HG03095 (cell line): Measurements from ENCODE around the gene CA14.
A peak's percentile ranks its signal among the peaks of the same experiment; 100 is the strongest.
"Not testable (repeated sequence)": the region's sequence is repeated elsewhere in the genome, so short reads cannot be mapped to it uniquely, and the experiment has no call there.

ENCODE experiments used
- ATAC-seq: cut with Tn5 transposase; IDR thresholded peaks from one replicate; pipeline ENCODE4 v1.9.1; 2021; ENCODE audit warnings: moderate library complexity; ENCODE audit not compliant: unreplicated experiment

The CA14 gene

DNA sequence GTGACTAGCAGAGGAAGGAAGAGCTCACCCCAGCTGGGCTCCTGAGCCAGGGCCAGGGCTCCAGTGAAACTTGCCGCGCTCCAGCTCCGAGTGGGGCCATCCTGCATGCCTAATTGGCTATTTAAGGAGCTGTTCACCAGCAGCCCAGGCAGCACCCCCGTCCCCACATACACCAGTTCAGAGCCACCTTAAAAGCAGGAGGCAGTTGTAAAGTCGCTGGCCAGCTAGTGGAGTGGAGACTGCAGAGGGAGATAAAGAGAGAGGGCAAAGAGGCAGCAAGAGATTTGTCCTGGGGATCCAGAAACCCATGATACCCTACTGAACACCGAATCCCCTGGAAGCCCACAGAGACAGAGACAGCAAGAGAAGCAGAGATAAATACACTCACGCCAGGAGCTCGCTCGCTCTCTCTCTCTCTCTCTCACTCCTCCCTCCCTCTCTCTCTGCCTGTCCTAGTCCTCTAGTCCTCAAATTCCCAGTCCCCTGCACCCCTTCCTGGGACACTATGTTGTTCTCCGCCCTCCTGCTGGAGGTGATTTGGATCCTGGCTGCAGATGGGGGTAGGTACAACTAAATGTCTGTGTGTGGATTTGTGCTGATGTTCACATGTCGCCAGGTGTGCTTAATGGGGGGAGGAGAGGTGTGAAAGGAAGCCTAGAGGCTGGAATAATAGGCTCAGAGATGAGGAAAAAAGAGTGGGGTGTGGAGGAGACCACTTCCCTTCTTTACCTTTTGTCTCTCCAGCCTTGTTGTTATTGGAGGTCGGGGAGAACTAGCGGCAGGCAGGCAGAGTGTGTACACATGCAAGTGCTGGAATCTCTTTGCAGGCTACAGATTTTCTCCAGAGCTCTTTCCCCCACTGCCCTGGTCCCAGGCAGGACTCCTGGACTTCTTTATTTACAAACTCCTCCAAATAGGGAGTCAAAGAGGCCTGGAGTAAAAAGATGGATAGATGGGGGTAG lies at the start of gene CA14:
TSS of gene CA14 (plus strand) at position 151 of the 962 bp plus-strand sequence. CDS start at position 506, 355 bp downstream.
- ATAC-seq: no peak

DNA sequence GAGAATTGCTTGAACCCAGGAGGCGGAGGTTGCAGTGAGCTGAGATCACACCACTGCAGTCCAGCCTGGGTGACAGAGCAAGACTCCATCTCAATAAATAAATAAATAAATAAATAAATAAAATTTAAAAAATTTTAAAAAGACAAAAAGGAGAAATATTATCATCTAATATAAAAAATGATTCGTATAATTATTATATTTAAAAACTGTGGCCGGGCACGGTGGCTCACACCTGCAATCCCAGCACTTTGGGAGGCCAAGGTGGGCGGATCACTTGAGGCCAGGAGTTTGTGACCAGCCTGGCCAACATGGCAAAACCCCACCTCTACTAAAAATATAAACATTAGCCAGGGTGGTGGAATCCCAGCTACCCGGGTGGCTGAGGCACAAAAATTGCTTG lies 49.1 kb upstream of the CA14 start:
- ATAC-seq: not testable (repeated sequence)

DNA sequence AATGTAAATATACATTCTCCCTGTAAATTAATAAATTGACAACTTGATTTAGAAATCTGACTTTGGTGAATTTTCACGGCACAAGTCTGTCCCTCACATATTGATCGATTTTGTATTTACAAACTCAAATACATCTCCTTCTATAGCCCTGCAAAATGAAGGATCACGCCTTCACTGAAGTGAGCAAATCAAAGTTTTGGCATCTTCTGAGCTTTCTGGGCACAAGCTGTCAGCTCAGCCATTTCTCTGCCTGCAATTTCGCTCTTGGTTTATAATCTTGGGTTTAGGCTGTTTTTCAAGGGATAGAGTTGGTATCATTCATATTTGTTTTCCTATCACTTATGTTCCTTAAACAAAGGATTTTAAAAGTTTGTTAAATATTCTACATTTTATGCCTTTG lies 47.5 kb upstream of the CA14 start:
- no peak for ATAC-seq

DNA sequence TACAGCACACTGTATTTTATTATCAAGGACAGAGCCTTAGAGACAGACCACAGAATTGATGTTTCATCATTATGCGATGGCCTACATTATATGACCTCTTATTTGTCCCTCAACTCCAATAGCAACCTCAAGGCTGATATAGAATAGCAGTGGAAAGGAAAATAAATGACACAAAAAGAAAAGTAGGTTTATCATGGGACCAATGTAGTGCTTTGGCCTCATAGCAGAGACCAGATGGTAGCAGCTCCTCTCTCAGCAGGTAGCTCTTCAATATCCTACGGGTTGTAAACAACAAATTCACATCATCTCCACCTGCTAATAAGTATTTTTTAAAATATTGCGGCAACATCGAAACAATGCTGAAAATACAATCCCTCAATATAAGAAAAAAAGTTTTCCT lies 46.9 kb upstream of the CA14 start:
- ATAC-seq: no peak

DNA sequence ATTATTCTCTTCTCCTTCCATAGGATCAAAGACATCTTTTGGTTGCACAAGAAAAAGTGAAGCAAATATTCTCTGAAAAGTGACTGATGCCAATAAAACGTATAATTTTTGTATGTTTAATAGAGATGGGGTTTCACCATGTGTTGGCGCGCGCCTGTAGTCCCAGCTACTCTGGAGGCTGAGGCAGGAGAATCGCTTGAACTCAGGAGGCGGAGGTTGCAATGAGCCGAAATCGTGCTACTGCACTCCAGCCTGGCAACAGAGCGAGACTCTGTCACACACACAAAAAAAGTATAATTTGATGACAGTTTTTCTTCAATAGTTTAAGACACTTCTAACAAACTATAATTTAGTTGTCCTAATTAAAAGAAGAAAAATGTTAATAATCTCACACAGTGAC lies 45.5 kb upstream of the CA14 start:
- no peak for ATAC-seq

DNA sequence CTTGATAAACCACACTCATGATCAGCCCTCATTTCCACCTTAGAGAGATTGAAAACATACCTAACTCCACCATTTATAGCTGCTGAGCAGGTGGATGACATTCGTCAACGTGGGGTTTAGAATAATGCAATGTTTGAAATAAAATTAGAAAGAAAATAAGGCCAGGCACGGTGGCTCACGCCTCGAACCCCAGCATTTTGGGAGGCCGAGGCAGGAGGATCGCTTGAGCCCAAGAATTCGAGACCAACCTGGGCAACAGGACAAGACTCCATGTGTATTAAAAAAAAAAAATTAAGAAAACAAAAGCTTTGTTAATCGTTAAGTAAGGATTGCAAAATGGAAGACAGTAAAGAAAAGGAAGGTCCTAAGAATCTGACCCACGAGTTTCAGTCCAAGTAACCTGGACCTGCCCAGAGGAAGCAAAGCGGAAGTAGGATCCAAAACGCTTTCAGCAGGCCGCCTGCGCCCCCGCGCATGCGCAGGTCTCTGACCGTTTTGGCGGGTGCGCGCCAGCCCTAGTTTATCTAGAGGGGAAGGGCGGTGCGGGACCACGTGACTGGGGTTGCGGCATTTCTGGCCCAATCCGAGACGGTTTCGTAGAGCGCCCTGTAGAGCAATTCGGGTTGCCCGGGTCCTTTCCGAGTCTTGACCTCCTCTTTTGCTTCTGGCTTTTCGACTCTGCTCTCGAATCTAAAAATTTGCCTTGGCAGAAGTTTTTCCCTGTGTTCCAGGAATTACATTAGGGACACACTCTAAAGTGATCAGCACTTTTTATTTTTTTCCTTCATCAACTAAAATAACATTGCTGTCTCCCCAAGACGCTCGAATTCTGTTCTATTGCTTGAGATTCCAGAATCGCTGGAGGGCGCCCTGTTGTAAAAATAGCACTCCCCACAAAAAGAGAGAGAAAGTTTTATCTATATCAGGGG lies 44.1 kb upstream of the CA14 start:
- peak; percentile 84 for ATAC-seq

DNA sequence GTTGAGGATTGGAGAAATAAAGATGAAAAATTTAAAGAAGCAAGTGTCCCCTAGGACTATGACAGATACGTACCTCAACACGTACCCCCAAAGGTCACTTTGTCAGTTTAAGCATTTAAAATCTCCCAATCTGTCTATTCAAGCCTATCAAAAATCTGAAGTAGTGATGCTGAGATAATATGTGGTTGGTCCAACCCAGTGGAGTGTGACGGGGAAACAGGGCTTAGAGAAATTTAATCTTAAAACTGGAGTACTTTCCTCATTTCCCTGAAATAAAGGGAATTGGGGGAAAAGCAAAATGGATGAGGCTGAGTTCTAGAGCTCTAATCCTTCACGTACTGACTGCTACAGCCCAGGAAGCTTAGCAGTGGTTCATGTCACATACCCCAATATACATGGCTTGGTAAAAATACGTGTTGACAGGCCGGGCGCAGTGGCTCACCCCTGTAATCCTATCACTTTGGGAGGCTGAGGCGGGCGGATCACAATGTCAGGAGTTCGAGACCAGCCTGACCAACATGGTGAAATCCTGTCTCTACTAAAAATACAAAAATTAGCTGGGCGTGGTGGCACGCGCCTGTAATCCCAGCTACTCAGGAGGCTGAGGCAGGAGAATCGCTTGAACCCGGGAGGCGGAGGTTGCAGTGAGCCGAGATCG lies 43.3 kb upstream of the CA14 start:
- ATAC-seq: not testable (repeated sequence)

DNA sequence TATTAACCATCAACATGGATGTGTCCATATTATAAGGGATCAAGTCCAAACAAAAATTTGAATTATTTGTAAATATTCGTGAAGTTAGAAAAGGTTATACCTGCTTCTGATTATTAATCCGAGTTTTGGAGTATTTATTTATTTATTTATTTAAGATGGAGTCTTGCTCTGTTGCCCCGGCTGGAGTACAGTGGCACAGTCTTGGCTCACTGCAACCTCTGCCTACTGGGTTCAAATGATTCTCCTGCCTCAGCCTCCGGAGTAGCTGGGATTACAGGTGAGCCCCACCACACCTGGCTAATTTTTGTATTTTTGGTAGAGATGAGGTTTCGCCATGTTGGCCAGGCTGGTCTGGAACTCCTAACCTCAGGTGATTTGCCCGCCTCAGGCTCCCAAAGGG lies 41.7 kb upstream of the CA14 start:
- ATAC-seq: not testable (repeated sequence)

DNA sequence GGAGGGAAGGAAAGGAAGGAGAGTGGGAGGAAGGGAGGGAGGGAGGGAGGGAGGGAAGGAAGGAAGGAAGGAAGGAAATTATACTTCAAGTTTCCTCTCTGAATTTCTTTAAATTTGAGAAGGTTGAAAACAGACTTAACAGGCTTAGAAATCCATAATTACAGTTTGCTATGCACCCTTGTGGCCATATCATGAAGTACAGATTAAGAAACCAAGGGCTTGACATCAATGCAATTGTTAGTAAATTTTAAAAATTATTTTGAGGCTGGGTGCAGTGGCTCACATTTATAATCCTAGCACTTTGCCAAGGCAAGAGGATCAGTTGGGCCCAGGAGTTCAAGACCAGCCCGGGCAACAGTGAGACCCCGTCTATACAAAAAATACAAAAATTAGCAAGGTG lies 36.0 kb upstream of the CA14 start:
- ATAC-seq: no peak

DNA sequence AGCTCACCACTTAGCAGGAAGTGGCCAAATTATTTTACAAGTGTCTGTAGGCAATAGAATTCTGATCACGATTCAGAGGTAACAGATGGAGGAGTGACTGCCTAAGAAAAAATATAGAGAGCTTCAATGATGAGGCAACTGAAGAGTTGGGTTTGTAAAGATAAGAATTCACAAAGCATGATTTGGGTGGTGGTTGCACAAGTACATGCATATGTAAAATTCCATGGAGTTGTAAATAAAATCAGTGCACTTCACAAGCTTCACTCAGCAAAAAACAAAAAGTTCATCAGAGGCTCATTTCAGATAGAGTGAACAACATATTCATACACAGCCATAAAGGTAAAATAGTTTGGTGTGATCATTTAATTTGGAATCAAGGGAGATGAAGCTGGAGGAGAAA lies 32.6 kb upstream of the CA14 start:
- no peak for ATAC-seq

DNA sequence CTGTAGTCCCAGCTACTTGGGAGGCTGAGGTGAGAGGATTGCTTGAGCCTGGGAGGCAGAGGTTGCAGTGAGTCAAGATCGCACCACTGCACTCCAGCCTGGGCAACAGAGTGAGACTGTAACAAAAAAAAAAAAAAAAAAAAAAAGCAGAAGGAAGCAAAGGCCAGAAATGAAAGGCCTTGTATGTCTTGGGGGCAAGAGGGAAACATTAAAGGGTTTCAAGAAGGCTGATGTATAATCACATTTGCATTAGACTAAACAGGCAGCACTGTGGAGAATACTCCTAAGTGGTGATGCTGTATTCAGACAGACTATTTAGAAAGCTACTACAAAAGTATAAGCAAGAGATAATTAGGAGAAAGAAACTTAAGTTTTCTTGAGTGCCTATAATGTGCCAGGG lies 32.0 kb upstream of the CA14 start:
- no peak for ATAC-seq

DNA sequence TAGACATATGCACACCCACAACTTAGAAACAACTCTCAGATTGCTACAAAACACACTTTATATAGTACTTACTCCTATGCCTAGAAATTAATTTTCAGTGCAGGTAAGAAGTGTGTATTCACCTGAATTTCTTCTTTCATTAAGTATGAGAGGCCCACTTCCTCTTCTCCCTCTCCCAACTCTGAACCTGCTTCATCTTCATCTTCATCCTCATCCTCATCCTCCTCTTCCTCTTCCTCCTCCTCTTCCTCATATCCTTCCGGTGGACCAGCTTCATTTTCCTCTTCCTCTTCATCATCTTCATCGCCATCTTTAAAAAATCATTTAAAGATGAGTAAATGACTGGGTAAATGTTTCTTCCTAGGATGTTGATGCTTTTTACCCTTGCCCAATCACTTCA lies 31.1 kb upstream of the CA14 start:
- no peak for ATAC-seq

DNA sequence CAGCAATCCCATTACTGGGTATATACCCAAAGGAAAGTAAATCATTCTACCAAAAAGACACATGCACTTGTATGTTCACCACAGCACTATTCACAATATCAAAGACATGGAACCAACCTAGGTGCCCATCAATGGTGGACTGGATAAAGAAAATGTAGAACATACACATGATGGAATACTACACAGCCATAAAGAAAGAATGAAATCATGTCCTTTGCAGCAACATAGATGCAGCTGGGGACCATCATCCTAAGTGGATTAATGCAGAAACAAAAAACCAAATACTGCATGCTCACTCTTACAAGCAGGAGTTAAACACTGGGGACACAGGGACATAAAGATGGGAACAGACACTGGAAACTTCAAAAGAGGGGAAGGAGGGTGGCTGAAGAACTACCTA lies 30.3 kb upstream of the CA14 start:
- ATAC-seq: no peak

DNA sequence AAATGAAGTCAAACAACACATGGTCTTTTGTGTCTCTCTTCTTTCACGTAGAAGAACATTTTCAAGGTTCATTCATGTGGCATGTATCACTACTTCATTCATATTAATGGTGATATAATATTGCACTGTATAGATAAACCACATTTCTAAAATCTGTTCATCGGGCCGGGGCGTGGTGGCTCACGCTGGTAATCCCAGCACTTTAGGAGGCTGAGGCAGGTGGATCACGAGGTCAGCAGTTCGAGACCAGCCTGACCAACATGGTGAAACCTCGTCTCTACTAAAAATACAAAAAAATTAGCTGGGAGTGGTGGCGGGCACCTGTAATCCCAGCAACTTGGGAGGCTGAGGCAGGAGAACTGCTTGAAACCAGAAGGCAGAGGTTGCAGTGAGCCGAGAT lies 29.3 kb upstream of the CA14 start:
- not testable (repeated sequence) for ATAC-seq

DNA sequence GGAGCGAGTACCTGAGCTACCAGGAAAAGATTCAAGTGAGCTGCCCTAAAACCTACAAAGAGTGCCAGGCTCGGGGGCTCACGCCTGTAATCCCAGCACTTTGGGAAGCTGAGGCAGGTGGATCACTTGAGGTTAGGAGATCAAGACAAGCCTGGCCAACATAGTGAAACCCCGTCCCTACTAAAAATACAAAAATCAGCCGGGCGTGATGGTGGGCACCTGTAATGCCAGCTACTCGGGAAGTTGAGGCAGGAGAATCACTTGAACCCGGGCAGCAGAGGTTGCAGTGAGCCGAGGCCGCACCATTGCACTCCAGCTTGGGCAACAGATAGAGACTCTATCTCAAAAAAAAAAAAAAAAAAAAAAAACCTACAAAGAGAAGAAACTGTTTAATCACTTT lies 24.7 kb upstream of the CA14 start:
- ATAC-seq: not testable (repeated sequence)

DNA sequence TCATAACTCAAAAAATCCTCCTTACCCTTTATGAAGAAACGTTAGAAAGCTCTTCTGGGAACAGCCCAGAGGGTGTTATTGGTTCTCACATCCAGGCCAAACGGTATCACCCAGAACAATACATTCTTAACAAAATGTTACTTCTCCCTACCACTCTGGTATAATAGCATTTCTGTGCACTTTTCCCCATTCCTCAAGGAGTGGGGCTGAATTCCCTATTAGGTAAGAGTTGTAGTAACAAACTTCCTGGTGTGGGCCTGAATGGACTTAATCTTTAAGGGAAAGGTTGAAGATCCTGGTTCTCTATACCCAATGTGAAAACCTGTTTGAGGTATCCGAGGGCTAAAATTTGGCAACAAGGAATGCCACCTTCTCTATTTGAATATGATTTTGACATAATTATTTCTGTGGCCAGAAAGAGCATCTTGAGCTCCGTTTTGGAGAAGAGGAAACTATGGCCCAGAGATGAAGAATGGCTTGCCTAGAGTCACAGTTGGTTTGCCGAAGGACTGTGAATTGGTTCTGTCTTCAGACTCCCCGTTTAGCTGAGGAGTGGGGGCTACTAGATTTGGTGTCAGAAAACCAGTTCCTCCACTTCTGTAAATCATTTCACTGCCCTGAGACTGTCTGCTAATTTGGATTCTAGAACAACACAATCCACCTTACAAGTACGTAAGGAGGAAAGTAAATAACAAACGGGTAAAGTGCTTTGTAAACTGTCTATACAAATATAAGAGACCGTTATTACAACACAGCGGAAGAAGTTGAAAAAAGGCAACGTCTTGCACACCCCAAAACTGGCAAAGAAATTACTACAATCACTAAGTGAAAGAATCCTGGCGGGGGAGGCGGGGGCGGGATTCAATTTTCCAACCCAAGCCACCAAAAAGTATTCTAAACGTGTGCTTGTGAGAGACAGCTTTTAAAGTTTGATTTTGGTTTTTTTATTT lies 23.9 kb upstream of the CA14 start:
- no peak for ATAC-seq

DNA sequence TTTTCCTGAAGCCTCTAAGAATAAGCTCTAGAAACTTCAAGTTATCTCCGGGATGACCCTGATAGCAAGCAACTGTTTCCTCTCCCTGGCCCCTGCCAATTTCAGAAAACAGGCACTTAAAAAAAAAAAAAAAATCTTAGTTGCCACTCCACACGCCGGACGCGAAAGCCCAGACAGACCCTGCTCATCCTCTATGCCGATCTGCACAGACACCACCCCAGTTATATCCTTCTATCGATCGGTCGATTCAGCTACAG lies 23.3 kb upstream of the CA14 start:
- no peak for ATAC-seq

DNA sequence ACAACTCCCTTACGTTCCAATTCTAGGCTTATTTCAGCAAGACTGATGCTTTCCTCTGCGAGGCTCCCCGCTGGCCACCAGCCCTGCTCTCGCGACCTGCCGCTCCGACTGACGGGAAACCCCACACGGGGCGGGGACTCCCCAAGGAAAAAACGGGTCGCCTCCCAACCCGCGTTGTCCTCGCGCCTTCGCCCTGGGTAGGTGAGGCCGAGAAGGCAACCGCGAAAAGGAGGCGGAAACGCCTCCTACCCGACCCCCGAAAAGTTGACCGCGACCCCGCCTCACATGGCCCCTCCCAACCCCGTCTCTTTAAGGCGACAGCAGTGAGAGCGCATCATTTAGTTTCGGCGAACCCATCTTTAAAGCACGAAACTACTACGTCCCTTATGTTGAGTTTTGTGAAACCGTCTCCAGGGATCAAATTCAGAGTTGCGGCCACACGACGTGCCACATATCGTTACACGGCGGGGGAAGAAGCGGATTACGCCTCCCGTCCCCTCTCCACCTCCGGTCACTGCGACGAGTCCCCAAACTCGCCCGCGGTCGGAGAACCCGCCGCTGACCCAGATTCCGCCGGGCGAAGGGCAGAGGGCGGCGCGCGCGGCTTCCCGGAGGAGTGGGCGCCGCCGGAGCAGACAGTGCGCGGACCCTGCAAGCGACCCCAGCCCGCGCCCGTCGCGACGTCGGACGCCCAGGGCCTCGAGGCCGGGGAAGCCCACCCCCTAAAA lies 22.8 kb upstream of the CA14 start:
- peak; percentile 49 for ATAC-seq

DNA sequence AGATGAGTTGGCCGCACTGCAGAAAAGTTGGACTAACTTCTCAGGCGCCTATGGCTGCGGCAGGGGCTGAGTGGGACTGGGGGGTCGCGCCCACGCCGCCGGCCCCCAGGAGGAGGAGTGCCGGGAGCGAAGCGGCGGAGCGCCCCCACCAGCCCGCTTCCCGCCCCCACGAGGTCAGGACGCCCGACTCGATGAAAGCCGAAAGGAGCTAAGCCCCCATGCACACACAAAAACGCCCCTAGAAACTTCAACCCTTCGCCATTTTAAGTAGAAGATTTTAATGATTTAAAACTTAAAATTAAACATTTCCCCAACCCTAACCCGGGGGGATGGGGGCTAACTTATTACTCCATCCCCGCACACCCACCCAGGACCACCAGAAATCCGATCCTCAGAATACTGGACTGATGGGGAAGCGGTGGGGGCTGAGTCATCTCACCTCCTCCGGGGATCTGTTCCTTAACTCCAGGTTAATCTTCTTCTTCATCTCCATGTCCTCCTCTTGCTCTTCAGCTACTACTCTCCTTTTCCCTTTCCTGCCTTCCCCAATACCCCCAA lies 22.2 kb upstream of the CA14 start:
- ATAC-seq: no peak
